HFFc6 (cell line): ENCODE measurements around the gene MSI2. TPM values are rescaled to one million over a fixed set of nuclear protein-coding genes. Genes with fewer than 3 reads are reported as not detected.
A peak's percentile ranks its signal among the peaks of the same experiment; 100 is the strongest.

Source experiments
- DNase-seq: peaks from one replicate; pipeline ENCODE4 v3.0.0-alpha.2; 2018
- H3K27ac Mint-ChIP-seq: 2 replicates; pipeline ENCODE4 v1.8.0; 2020; ENCODE audit warnings: mild to moderate bottlenecking, mixed read lengths
- H3K27me3 Mint-ChIP-seq: 2 replicates; pipeline ENCODE4 v1.8.0; 2021; ENCODE audit warnings: mild to moderate bottlenecking, moderate library complexity, mixed read lengths; ENCODE audit not compliant: insufficient read depth
- H3K36me3 Mint-ChIP-seq: 2 replicates; pipeline ENCODE4 v1.8.0; 2021; ENCODE audit warnings: low read depth, mixed read lengths
- H3K4me1 Mint-ChIP-seq: 2 replicates; pipeline ENCODE4 v1.8.0; 2020; ENCODE audit warnings: low read depth, mixed read lengths
- H3K4me3 Mint-ChIP-seq: 2 replicates; pipeline ENCODE4 v1.8.0; 2020; ENCODE audit warnings: mild to moderate bottlenecking, moderate library complexity, mixed read lengths
- H3K9me3 Mint-ChIP-seq: 2 replicates; pipeline ENCODE4 v1.8.0; 2020; ENCODE audit warnings: mild to moderate bottlenecking, mixed read lengths
- total RNA-seq, 6 experiments: library from RNA; stranded (reverse); fragmentation: NEBNext Ultra II Directional; extraction: Animal tissue kit (Norgen Biotek cat#: 25700); gene quantifications; 2 replicates in 1 of 6; 3 replicates in 5 of 6; pipeline ENCODE4 v1.2.3, GENCODE V29; 2021
- TF ChIP-seq, protein P1 (sequence below): fragments of 200-600 bp; sonication (generic); IDR thresholded peaks from 2 replicates; pipeline ENCODE4 v1.5.0; 2021; ENCODE audit warnings: antibody characterized with exemption, mild to moderate bottlenecking

MSI2 gene
- total RNA-seq, 6 experiments from 2014 or later: 53.5 to 71.7 (median 55.0) TPM

GRCh38 chr17:57484081-57484666 lies 227.9 kb downstream of the MSI2 start:
- TF ChIP-seq, protein P1, sequence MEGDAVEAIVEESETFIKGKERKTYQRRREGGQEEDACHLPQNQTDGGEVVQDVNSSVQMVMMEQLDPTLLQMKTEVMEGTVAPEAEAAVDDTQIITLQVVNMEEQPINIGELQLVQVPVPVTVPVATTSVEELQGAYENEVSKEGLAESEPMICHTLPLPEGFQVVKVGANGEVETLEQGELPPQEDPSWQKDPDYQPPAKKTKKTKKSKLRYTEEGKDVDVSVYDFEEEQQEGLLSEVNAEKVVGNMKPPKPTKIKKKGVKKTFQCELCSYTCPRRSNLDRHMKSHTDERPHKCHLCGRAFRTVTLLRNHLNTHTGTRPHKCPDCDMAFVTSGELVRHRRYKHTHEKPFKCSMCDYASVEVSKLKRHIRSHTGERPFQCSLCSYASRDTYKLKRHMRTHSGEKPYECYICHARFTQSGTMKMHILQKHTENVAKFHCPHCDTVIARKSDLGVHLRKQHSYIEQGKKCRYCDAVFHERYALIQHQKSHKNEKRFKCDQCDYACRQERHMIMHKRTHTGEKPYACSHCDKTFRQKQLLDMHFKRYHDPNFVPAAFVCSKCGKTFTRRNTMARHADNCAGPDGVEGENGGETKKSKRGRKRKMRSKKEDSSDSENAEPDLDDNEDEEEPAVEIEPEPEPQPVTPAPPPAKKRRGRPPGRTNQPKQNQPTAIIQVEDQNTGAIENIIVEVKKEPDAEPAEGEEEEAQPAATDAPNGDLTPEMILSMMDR: no peak
- Mint-ChIP-seq H3K4me3 (peak overlapping the region; percentile 64), H3K27me3 (peaks cover 4% of the 10 kb centered on the region; the same call in 1 of the 2 replicates), H3K27ac (peak overlapping the region; percentile 99), H3K9me3 (no peaks in the 10 kb centered on the region), H3K36me3 (peaks cover 6% of the 10 kb centered on the region; the same call in 1 of the 2 replicates), H3K4me1 (peaks cover 72% of the 10 kb centered on the region)
- DNase-seq: peak; percentile 68

- TF ChIP-seq, protein P1: no peak
- Mint-ChIP-seq H3K36me3 (peaks cover 6% of the 10 kb centered on the region; the same call in 1 of the 2 replicates), H3K27me3 (peaks cover 4% of the 10 kb centered on the region; the same call in 1 of the 2 replicates), H3K4me1 (peaks cover 74% of the 10 kb centered on the region), H3K27ac (peak overlapping the region; percentile 99), H3K4me3 (peak overlapping the region; percentile 64), H3K9me3 (no peaks in the 10 kb centered on the region)
- no peak for DNase-seq
Measured at GRCh38 chr17:57484826-57485565, 228.7 kb downstream of the MSI2 start.

DNA sequence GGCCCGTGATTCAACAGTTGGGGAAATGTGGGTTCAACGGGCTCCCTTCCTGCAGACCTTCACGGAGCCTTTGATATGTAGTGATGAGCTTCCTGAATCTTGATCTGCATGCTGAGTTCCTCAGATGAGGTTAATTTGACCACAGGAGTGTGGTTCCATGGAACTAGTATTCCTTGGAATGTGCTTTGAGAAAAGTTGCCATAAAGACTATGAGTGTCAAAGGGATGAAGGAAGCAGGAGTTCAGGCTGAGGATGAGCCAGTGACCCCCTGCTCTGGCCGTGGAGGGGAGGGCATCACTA lies 229.2 kb downstream of the MSI2 start:
- H3K27me3 Mint-ChIP-seq: peaks cover 4% of the 10 kb centered on the region
- TF ChIP-seq, protein P1: no peak
- DNase-seq: no peak
- no peaks in the 10 kb centered on the region for H3K9me3 Mint-ChIP-seq
- H3K36me3 Mint-ChIP-seq: peaks cover 6% of the 10 kb centered on the region; the same call in 1 of the 2 replicates
- 0 out of 2 replicates have a peak overlapping the region, but pooled peaks have one; percentile 10 for H3K4me3 Mint-ChIP-seq
- peaks cover 69% of the 10 kb centered on the region for H3K4me1 Mint-ChIP-seq
- peak overlapping the region; percentile 99 for H3K27ac Mint-ChIP-seq

DNA sequence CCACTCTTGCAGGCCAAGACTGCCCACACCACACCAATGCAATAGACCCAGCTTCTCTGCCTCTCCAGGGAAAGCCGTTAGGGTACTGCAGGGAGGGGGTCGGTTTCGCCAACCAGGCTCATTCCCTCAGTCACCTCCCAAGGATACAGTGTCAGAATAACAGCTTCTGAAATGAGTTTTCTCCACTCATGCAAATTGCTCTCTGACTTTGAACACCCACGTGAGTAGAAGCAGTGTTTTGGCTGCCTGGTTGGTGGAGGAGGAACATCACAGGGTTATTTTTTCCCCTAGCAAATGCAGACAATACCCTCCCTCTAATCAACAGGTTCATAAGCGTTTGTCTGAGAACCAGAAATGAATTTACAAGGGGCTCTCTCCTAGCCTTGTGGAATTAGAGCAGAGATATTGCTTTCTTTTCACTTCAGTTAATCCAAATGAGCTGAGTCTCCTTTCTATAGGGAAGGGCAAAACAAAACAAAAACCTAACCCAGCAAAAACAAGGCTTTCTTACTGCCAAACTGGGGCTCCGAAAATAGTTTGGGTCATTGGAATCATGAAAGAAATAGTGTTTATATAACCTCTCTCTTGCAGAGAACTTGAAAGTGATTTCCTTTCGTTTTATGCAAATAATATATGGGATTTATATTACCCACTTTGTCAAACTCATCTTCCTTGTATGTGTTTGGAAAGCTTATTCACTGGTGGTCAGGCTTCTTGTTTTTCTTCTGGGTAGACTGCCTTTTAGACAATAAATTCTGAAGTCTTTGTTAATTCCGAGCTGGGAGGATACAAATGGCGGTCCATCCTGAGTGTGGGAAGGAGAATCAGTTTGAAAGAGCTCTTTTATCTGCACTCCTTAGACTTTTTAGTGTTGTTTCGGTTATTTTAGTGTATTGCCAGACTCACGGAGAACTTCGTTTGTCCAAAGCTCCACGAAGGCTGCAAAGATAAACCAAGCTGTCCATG lies 229.9 kb downstream of the MSI2 start:
- Mint-ChIP-seq H3K9me3 (no peaks in the 10 kb centered on the region), H3K27ac (no peak overlapping the region), H3K4me3 (no peak overlapping the region), H3K36me3 (peaks cover 6% of the 10 kb centered on the region; the same call in 1 of the 2 replicates), H3K27me3 (peaks cover 2% of the 10 kb centered on the region), H3K4me1 (peaks cover 62% of the 10 kb centered on the region)
- DNase-seq: no peak
- TF ChIP-seq, protein P1: no peak

DNA sequence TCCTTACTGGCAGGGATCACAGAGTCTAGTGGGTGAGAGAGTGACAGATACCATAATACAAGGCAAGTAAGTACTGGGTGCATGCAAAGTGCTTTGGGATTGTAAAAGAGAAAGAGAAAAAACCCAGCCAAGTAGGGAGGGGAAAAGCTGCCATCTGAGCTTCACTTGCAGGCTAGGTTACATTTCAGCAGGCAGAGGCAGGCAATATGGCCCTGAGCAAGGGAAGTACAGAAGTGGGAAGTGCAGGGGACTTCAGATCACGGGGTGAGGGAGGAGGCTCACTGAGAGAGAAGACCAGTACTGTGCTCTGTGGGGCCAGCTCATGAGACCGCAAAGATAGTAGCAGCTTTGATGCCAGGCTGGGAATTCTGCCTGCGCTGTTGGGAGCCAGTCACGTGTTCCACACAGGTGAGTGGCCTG lies 230.6 kb downstream of the MSI2 start:
- TF ChIP-seq, protein P1: no peak
- Mint-ChIP-seq H3K4me3 (no peak overlapping the region), H3K36me3 (peaks cover 6% of the 10 kb centered on the region; the same call in 1 of the 2 replicates), H3K9me3 (no peaks in the 10 kb centered on the region), H3K4me1 (peaks cover 56% of the 10 kb centered on the region), H3K27me3 (peaks cover 2% of the 10 kb centered on the region), H3K27ac (no peak overlapping the region)
- DNase-seq: no peak
